Transverse colon (tissue), 4 donors: Measurements from ENCODE around the gene PLAAT1.

Source experiments
- POLR2A ChIP-seq: fragments of 450-650 bp; IDR thresholded peaks from one replicate; pipeline ENCODE4 v1.6.1; 2016; ENCODE audit warnings: antibody characterized with exemption, mild to moderate bottlenecking, moderate library complexity
- POLR2AphosphoS5 ChIP-seq, 3 donors: sonication (generic); formaldehyde crosslinking; IDR thresholded peaks; one replicate each; pipeline ENCODE4 v1.6.1; 2016; ENCODE audit warnings: antibody characterized with exemption in 3 of 3
- TF ChIP-seq, protein P1 (sequence below), 5 experiments: fragments of 200-600 bp in 3 of 5; fragments of 450-650 bp in 2 of 5; sonication (generic) in 3 of 5; IDR thresholded peaks; 1 replicate in 2 of 5; 2 replicates in 3 of 5; pipeline ENCODE4 v1.5.1; 2016 to 2017; ENCODE audit warnings: antibody characterized with exemption in 5 of 5, inconsistent platforms in 3 of 5, mild to moderate bottlenecking in 2 of 5, moderate library complexity in 1 of 5

DNA sequence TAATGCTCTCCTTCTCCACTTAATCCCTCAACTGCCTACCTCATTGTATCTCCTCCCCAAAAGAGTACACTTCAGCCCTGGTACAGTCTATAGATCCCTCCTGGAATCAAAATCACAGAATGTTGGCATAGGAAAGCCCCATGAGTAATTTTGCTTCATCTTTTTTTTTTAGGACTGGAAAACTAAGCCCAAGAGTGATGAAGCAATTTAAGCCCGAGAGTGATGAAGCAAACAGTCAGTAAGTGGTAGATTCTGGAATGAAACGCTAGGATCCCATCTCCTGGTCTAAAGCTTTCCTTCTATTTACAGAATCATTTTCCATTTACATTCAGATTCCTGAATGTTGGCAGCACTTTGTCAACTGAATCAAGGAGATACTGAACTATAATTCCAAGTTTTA, 29.8 kb upstream of the PLAAT1 start:
- TF ChIP-seq, protein P1, sequence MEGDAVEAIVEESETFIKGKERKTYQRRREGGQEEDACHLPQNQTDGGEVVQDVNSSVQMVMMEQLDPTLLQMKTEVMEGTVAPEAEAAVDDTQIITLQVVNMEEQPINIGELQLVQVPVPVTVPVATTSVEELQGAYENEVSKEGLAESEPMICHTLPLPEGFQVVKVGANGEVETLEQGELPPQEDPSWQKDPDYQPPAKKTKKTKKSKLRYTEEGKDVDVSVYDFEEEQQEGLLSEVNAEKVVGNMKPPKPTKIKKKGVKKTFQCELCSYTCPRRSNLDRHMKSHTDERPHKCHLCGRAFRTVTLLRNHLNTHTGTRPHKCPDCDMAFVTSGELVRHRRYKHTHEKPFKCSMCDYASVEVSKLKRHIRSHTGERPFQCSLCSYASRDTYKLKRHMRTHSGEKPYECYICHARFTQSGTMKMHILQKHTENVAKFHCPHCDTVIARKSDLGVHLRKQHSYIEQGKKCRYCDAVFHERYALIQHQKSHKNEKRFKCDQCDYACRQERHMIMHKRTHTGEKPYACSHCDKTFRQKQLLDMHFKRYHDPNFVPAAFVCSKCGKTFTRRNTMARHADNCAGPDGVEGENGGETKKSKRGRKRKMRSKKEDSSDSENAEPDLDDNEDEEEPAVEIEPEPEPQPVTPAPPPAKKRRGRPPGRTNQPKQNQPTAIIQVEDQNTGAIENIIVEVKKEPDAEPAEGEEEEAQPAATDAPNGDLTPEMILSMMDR (IDR thresholded peaks at IDR 0.05) = no peak
- TF ChIP-seq POLR2A = no peak
- no peak for TF ChIP-seq POLR2AphosphoS5 (IDR thresholded peaks at IDR 0.05)
